Peyer's patch (tissue), 4 donors: ENCODE data around the gene MARCHF10. TPM values are rescaled to one million over a fixed set of nuclear protein-coding genes. Genes with fewer than 3 reads are reported as not detected.

Experiments used
- DNase-seq, 3 donors: peaks; one replicate each; pipeline ENCODE4 v3.0.0-alpha.2; 2017 to 2019
- H3K27ac ChIP-seq, 4 donors: fragments of 200-600 bp; sonication (generic); one replicate each; pipeline ENCODE4 v1.5.1; 2016 to 2019
- H3K27me3 ChIP-seq, 2 donors: fragments of 200-600 bp; sonication (generic); one replicate each; pipeline ENCODE4 v1.5.1; 2019
- H3K36me3 ChIP-seq, 3 donors: fragments of 200-600 bp; sonication (generic); one replicate each; pipeline ENCODE4 v1.5.1; 2016 to 2019
- H3K4me1 ChIP-seq, 4 donors: fragments of 200-600 bp; sonication (generic); one replicate each; pipeline ENCODE4 v1.5.1; 2016 to 2019
- H3K4me3 ChIP-seq, 4 donors: fragments of 200-600 bp; sonication (generic); 1 replicate in 3 of 4; 2 replicates in 1 of 4; pipeline ENCODE4 v1.5.1; 2016 to 2019; ENCODE audit warnings: mild to moderate bottlenecking in 1 of 4
- H3K9me3 ChIP-seq, 4 donors: fragments of 200-600 bp; sonication (generic); one replicate each; pipeline ENCODE4 v1.5.1; 2016 to 2019; ENCODE audit warnings: mild to moderate bottlenecking in 1 of 4
- POLR2A ChIP-seq, 2 donors: fragments of 450-650 bp; IDR thresholded peaks; one replicate each; pipeline ENCODE4 v1.5.1; 2017; ENCODE audit warnings: antibody characterized with exemption in 2 of 2, mild to moderate bottlenecking in 2 of 2, moderate library complexity in 2 of 2
- total RNA-seq, 4 donors: library from RNA; depleted of rRNA; stranded (reverse); fragments of >200 nt; gene quantifications; one replicate each; pipeline ENCODE4 v1.1.0, GENCODE V29; 2016
- TF ChIP-seq, protein P1 (sequence below), 6 experiments: fragments of 450-650 bp in 4 of 6; fragments of 200-600 bp in 2 of 6; sonication (generic) in 1 of 6; IDR thresholded peaks; one replicate each; pipeline ENCODE4 v1.5.1; 2017 to 2019; ENCODE audit warnings: antibody characterized with exemption in 6 of 6, mild to moderate bottlenecking in 3 of 6, moderate library complexity in 1 of 6

Gene MARCHF10
- total RNA-seq, 4 donors from 2014 or later, result not detected

DNA sequence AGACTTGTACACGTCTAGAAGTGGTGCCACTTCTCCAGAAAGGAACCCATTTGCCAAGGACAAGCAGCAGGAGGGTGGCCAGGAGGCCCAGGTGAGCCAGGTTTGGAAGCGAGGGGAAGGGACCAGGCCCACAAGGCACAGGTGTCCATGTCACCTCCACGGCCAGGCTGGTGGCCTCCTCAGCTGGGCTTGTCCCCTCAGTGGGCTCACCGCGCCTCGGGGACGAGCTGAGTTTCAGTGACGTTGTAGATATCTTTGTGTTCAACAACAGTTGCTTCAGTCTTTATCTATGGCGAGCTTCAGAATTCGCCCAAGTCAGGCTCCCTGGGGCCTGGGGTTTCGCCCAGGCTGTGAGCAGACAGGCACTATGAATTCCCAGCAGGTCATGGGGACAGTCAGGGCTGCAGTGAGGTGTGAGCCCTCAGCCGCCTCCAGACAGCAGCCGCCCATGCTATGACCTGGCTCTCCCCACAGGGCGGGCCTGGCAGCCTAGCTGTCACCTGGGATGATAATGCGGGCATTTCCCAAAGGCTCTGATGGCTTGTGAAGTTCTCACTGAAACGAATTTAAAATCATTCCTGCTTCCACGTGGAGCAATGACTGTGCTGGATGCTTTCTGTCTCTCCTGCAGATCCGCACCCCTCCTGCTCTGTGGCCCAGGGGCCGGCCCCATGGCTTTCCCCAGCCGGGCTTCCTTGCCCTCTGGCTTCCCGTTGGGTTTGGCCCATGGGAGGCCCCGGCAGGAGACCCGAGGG lies 91.1 kb downstream of the MARCHF10 start:
- TF ChIP-seq, protein P1, sequence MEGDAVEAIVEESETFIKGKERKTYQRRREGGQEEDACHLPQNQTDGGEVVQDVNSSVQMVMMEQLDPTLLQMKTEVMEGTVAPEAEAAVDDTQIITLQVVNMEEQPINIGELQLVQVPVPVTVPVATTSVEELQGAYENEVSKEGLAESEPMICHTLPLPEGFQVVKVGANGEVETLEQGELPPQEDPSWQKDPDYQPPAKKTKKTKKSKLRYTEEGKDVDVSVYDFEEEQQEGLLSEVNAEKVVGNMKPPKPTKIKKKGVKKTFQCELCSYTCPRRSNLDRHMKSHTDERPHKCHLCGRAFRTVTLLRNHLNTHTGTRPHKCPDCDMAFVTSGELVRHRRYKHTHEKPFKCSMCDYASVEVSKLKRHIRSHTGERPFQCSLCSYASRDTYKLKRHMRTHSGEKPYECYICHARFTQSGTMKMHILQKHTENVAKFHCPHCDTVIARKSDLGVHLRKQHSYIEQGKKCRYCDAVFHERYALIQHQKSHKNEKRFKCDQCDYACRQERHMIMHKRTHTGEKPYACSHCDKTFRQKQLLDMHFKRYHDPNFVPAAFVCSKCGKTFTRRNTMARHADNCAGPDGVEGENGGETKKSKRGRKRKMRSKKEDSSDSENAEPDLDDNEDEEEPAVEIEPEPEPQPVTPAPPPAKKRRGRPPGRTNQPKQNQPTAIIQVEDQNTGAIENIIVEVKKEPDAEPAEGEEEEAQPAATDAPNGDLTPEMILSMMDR (IDR thresholded peaks at IDR 0.05), result no peak
- TF ChIP-seq POLR2A (IDR thresholded peaks at IDR 0.05), result no peak
- H3K36me3 ChIP-seq, result no peaks in the 10 kb centered on the region
- H3K9me3 ChIP-seq, result no peaks in the 10 kb centered on the region
- H3K27me3 ChIP-seq, result no peaks in the 10 kb centered on the region
- no peaks in the 10 kb centered on the region for H3K4me1 ChIP-seq
- H3K4me3 ChIP-seq, result no peak overlapping the region
- peak in 1 of 3 donors; percentile 30 for DNase-seq
- H3K27ac ChIP-seq, result no peak overlapping the region

DNA sequence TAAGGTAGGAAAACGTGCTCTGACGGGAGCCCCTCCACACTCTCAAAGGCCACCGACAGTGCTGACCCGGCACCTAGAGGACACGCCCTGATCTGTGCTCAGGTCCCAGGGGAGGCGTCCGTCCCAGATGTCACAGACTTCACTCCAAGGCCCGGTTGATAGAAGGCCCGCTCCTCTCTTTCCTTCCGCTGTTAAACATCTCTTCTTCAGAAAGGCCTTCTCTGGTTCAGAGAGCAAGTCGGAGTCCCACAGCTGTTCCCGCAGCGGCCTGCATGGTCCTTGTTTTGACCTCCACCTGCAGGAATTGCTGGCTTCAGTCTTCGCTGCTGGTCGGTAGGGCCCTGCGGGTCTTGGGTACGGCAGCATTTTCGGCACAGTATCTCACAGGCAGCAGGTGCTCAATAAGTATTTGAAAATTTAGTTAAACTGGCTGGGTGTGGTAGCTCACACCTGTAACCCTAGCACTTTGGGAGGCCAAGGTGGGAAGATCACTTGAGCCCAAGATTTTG lies 92.2 kb downstream of the MARCHF10 start:
- Histone ChIP-seq H3K36me3 (no peaks in the 10 kb centered on the region), H3K4me1 (no peaks in the 10 kb centered on the region), H3K9me3 (no peaks in the 10 kb centered on the region), H3K27me3 (no peaks in the 10 kb centered on the region), H3K27ac (no peak overlapping the region), H3K4me3 (no peak overlapping the region)
- TF ChIP-seq, protein P1 (IDR thresholded peaks at IDR 0.05), result no peak
- no peak for TF ChIP-seq POLR2A (IDR thresholded peaks at IDR 0.05)
- DNase-seq, result peak in 1 of 3 donors; percentile 10

DNA sequence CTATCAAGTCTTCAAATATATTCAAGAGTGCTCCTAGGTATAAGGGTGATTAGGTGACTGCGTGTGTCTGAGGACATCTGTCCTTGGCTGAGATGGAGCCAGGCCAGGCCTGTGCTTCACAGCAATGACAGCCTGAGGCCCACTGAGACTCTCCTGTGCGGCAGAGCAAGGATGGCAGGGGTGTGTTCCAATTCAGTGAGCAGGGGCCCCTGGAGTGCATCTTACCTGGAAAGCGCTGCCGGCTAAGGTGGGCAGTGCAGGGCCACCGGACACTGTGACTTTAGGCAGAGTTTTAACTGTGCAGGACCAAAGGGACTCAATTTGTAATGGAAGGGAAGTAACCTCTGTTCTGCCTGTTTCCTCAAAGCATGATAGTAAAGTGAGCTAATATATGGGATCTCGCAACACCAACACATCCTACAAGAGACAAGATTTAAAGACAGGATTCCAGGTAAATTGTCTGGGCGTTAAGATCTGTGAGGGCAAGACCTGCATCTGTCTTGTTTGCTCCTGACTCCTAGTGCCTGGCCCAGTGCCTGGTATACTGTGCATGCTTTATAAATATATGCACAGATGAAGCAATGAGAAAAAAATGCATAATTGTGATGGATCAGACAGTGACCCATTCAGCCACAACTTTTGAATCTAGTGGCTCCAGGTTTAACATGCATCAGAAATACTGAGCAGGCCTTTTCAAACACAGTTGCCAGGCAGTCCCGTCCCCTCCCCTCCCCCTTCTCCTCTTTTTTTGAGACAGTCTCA lies 93.9 kb downstream of the MARCHF10 start:
- Histone ChIP-seq H3K9me3 (no peaks in the 10 kb centered on the region), H3K4me3 (no peak overlapping the region), H3K4me1 (no peaks in the 10 kb centered on the region), H3K27ac (no peak overlapping the region), H3K36me3 (no peaks in the 10 kb centered on the region), H3K27me3 (no peaks in the 10 kb centered on the region)
- DNase-seq, result peak in 1 of 3 donors; percentile 5
- TF ChIP-seq, protein P1 (IDR thresholded peaks at IDR 0.05), result no peak
- TF ChIP-seq POLR2A (IDR thresholded peaks at IDR 0.05), result no peak

DNA sequence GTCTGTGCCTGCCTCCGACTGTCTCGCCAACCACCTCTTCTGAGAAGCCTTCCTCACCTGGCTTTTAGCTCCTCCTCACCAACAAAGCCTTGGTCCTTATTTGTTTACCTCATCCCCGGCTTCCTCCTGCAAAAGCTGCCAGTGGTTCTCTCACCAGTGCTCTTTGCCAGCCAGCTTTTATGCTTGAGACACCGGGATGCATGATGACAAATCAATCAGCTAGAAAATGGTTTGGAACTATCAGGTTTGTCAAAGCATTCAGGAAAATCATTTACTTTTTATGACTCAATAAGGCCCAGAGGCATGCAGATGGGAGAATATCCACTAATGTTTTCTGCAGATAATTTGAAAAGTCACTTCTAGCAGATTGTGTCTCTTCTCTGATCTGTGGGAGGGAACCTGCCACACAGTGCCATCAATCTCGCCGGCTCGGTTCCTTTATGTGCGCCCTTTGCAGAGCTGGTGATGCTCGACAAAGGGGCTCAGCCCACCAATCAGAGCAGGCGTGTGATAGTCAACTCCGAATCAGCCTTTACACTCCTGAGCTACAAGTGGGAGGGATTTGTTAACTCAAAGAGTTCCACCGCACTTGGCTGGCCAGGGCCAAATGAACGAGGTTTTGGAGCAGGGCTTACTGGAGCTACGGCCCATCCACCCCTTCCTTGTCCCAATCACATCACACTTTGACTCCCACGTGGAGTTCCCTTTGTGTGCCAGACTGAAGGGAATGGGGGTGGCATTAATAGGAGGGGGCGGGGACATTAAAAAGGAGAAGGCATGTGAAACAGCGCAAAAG lies 94.8 kb downstream of the MARCHF10 start:
- DNase-seq, result peak in 1 of 3 donors; percentile 9
- H3K27ac ChIP-seq, result no peak overlapping the region
- H3K36me3 ChIP-seq, result no peaks in the 10 kb centered on the region
- no peaks in the 10 kb centered on the region for H3K4me1 ChIP-seq
- TF ChIP-seq, protein P1 (IDR thresholded peaks at IDR 0.05), result no peak
- TF ChIP-seq POLR2A (IDR thresholded peaks at IDR 0.05), result no peak
- H3K9me3 ChIP-seq, result peaks cover 0 to 3% (median 0%) of the 10 kb centered on the region in 4 donors
- H3K27me3 ChIP-seq, result no peaks in the 10 kb centered on the region
- no peak overlapping the region for H3K4me3 ChIP-seq

DNA sequence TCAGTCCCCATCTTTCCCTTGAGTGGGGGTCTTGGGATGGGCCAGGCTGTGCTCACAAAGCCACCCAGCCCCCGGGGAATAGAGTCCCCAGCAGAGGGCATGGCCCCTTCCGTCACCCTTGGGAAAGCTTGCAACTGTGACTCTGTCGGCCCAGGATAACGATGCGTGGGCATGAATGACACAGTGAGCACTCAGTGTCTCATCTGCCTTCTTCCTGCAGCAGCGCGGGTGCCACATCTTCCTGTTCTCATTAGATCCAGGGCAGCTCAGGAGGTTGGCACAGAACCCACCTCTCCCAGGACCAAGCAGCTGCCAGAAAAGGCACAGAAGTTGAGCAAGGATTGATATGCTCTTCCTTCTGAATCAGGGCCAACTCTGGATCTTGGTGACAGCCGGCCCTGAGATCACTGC lies 95.9 kb downstream of the MARCHF10 start:
- Histone ChIP-seq H3K4me1 (no peaks in the 10 kb centered on the region), H3K4me3 (no peak overlapping the region), H3K36me3 (no peaks in the 10 kb centered on the region), H3K9me3 (peaks cover 0 to 3% (median 0%) of the 10 kb centered on the region in 4 donors), H3K27ac (no peak overlapping the region), H3K27me3 (no peaks in the 10 kb centered on the region)
- TF ChIP-seq POLR2A (IDR thresholded peaks at IDR 0.05), result no peak
- TF ChIP-seq, protein P1 (IDR thresholded peaks at IDR 0.05), result no peak
- peak in 1 of 3 donors; percentile 35 for DNase-seq
